ENCODE data around the gene ANKRD39.
"Not testable (repeated sequence)": the region's sequence is repeated elsewhere in the genome, so short reads cannot be mapped to it uniquely, and the experiment has no call there.

Gene ANKRD39, protein sequence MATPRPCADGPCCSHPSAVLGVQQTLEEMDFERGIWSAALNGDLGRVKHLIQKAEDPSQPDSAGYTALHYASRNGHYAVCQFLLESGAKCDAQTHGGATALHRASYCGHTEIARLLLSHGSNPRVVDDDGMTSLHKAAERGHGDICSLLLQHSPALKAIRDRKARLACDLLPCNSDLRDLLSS

GRCh38 chr2:96857667-96858372 lies at the start of gene ANKRD39:
ANKRD39 (minus strand) TSS chr2:96858016; CDS start chr2:96857987, 29 bp downstream.
- DNase-seq (ENCODE audit: low spot score), result peak; percentile 96

GRCh38 chr2:96906729-96907114 lies 48.9 kb upstream of the ANKRD39 start:
- no peak for DNase-seq (ENCODE audit: low spot score)

DNA sequence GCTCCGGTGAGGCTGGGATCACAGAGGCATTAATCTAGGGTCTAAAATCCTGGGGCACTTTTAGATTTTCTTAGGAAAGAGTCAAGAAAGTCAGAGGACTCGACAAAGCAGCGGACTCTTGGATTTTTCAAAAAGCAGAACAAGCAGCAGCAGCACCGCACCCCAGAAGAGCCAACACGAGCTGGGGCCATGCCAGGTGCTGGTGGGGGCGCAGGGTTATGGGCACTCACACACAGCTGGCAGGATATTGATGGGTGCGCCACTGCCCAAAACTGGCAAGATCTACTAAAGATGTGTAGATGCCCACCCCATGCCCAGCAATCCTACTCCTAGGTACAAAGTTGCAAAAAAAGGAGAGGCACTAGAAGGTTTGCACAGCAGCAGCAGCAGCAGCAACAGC lies 46.0 kb upstream of the ANKRD39 start:
- no peak for DNase-seq (ENCODE audit: low spot score)

GRCh38 chr2:96903318-96903717 lies 45.5 kb upstream of the ANKRD39 start:
- DNase-seq (ENCODE audit: low spot score), result no peak

DNA sequence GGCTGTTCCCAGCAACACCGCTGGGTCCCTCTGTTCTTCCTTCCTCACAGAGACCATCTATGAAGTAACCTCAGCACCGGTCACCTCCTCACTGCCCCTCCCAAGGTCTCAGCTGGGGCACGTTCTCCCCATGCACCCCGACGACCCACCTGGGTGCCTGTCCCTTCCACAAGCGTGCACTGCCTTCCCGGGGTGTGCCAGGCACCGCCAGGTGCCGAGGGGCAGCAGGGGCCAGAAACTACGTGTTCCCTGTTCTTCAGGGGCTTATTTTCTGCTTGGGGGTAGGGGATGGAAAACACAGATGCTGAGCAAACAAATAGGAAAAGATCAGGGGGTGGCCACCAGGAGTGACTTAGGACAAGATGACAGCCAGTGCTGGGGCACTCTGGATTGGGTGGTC lies 42.4 kb upstream of the ANKRD39 start:
- DNase-seq (ENCODE audit: low spot score), result no peak

GRCh38 chr2:96899413-96899741 lies 41.6 kb upstream of the ANKRD39 start:
- no peak for DNase-seq (ENCODE audit: low spot score)

GRCh38 chr2:96898641-96899412 lies 41.0 kb upstream of the ANKRD39 start:
- no peak for DNase-seq (ENCODE audit: low spot score)

DNA sequence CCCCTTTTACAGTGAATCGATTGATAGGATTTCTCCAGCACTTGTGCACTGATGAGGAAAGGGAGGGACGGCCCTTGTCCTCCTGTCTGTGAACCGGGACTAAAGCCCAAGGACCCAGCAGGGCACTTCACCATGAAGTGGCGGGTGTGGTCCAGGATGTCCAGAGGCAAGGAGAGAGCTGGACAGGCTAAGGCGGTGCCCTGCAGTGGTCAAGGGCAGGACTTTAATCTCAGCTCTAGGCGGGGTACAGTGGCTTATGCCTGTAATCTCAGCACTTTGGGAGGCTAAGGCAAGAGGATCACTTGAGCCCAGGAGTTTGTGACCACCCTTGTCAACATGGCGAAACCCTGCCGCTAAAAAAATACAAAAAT lies 40.3 kb upstream of the ANKRD39 start:
- no peak for DNase-seq (ENCODE audit: low spot score)

GRCh38 chr2:96897491-96898134 lies 39.8 kb upstream of the ANKRD39 start:
- no peak for DNase-seq (ENCODE audit: low spot score)

DNA sequence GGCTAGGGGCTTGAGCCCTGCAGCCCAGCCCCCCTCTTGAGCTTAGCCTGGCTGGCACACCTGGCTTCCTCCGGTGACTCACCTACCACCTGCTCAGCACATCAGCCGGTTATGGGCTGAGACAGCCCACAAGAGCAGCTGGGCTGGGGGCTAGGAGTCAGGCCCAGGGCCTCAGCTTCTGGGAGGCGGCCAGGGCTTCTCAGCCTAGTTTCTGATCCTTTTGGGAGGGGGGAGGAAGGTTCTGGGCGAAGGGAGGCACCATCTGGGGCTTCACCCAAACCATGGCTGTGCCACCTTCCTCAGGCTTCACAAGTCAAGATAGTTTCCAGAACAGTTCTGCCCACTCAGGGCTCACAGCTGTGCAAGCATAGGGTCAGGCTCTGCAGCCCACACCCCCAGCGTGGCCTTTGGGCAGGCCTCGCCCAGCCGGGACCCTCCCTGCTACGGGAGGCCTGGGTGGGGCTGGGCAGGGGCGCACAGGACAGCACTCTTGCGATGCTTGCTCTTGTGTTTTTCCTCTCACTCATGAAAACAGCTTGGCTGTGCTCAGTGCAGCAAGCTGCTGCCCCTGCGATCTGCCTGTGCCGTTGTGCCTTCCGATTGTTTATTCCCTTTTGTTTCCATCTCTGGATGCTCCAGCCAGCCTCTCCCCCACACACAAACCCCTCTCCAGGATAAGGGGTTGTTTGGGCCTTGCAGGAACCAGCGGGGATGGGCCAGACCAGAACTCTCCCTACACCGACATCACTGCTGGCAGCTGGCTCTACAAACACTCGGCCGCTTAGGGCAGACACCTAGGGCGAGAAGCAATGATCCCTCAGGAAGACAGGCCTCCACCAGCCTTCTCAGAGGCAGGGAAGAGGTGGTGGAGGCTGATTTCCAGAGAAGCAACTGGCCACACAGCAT lies 38.2 kb upstream of the ANKRD39 start:
- no peak for DNase-seq (ENCODE audit: low spot score)

DNA sequence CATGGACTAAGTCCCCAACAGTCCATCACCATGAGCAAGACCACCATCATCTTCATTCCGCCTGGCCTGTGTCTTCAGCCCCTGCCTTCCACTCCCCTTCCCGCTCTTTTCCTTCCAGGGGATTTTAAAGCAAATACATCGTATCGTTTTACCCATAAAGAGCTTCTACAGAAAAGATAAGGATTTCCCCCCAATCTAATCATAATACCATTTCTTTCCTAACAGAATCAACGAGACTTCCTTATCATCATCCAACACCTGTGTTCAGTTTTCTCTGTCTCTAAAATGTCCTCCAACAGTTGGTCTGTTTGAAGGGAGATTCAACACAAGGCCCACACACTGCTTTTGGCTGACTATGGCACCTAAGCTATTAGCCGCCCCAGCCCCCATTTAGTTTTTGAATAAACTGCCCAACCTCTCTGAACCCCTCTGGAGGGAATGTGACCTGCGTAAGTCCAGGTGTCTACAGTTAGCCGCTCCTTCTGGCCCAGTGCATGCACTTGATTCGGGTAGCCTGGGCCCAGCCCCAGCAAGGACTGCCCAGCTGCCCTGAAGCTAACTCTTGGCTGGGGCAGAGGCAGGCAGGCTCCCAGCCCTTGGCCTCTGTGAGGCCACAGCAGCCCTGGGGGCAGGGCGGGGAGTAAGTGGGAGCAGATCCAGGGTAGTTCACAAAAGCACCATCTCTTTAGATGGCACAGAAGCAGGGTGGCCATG lies 37.4 kb upstream of the ANKRD39 start:
- DNase-seq (ENCODE audit: low spot score), result no peak

GRCh38 chr2:96894151-96894531 lies 36.3 kb upstream of the ANKRD39 start:
- DNase-seq (ENCODE audit: low spot score), result no peak

- DNase-seq (ENCODE audit: low spot score), result no peak
Measured at GRCh38 chr2:96893289-96894150, 35.7 kb upstream of the ANKRD39 start.

DNA sequence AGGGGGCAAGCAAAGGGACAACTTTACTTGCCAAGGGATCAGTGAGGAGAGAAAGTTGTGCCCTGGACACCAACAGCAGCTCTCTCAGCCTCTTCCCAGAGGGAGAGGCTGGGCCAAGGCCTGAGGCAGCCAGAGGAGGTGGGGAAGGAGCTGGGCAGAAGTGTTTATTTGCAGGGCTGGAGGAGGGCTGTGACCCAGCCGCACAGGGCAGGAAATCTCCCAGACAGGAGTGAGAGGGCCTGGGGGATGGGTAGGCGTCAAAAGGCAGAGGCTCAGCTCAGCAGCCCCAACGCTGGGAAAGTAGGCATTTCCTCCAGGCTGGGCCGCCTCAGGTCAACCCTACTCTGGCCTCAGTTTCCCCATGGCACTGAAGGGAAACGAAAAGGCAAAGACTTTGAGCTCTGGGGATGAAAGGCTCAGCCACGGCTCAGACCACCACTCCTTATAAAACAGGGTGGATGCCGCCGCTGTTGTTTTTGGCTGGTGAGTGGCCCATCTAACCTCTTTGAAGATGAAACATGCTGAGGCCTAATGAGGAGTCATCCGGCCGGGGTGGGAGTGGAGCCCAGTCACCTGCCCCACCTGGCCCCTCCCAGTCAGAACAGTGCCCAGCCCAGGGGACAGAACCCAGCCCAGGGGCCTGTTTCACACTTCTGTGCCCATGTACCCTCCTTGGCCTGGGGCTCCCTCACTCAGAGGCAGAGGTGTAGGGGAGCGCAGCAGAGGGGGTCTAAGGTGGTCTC lies 33.9 kb upstream of the ANKRD39 start:
- no peak for DNase-seq (ENCODE audit: low spot score)

GRCh38 chr2:96890726-96891385 lies 33.0 kb upstream of the ANKRD39 start:
- DNase-seq (ENCODE audit: low spot score), result no peak

GRCh38 chr2:96890252-96890651 lies 32.4 kb upstream of the ANKRD39 start:
- DNase-seq (ENCODE audit: low spot score), result no peak

DNA sequence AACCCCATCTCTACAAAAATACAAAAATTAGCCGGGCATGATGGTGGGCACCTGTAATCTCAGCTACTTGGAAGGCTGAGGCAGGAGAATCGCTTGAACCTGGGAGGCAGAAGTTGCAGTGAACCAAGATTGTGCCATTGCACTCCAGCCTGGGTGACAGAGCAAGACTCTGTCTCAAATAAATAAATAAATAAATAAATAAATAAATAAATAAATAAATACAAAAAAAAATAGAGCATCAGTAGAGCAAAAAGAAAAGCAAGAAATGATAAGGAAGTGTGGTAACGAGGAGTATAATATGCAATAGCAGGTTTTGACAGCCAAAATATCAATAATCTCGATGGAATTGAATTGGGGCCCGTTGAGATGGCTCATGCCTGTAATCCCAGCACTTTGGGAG lies 31.7 kb upstream of the ANKRD39 start:
- not testable (repeated sequence) for DNase-seq (ENCODE audit: low spot score)

DNA sequence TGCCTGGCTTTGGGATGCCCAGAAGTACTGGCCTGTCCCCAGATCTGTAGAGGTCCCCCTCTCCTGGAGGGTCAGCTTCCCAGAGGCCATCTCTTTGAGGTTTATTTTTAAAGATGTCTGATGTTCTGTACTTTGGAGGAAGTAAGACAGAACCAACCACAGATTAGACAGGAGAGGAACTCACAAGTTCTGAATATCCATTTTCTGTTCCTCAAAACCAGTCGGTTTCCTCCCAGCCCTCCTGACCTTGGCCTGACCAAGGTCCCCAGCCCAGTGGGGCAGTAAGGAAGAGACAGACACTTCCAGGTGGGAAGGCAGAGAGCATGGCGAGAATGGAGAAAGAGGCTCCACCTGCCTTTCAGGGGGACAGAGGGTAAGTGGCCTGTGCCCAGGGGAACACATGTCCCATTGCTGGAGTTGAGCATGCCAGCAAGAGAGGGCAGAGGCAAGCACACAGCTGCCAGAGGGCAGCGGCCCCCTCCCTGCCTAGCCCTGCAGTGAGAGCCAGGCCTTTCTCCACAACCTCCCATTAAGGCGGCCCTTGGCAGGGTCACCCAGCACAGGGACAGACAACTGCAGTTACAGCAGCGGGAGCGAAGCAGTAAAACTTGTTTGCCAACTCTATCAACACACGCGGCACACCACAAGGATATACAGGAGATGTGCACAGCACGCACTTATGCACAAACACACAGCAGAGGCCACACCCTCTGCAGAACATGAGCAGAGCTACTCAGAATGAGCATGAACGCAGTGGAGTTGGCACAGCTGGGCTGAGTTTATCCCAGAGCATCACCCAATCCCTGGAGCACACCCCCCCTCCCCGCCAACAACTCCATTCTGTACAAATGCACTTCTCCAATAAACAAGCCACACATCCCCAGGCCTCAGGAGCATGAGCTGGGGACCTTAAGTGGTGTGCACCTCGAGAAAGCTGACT lies 30.5 kb upstream of the ANKRD39 start:
- DNase-seq (ENCODE audit: low spot score), result no peak
